Ishikawa (cell line): ENCODE data around the gene COPS7A.

ENCODE experiments used
- CREB1 ChIP-seq: IDR thresholded peaks from 2 replicates; pipeline ENCODE4 v1.6.1; 2012; ENCODE audit warnings: low read depth
- NFIC ChIP-seq: IDR thresholded peaks from 2 replicates; pipeline ENCODE4 v1.6.1; 2012
- RAD21 ChIP-seq: IDR thresholded peaks from 2 replicates; pipeline ENCODE4 v1.6.1; 2012; ENCODE audit warnings: low read depth
- TAF1 ChIP-seq: IDR thresholded peaks from 2 replicates; pipeline ENCODE4 v1.6.1; 2012; ENCODE audit warnings: low read depth, mild to moderate bottlenecking
- TCF12 ChIP-seq: IDR thresholded peaks from 2 replicates; pipeline ENCODE4 v1.6.1; 2012; ENCODE audit warnings: low read depth
- YY1 ChIP-seq: IDR thresholded peaks from 2 replicates; pipeline ENCODE4 v1.6.1; 2012; ENCODE audit warnings: low read depth
- ZBTB7A ChIP-seq: IDR thresholded peaks from 2 replicates; pipeline ENCODE4 v1.6.1; 2012; ENCODE audit warnings: low read depth
- TF ChIP-seq, protein P1 (sequence below): IDR thresholded peaks from 2 replicates; pipeline ENCODE4 v1.6.1; 2012; ENCODE audit warnings: low read depth, mild to moderate bottlenecking

GRCh38 chr12:6735448-6736191 lies 11.8 kb downstream of the COPS7A start:
- TF ChIP-seq RAD21 (peak; percentile 86), TCF12 (no peak), ZBTB7A (no peak), TAF1 (no peak), CREB1 (no peak), NFIC (0 out of 2 replicates have a peak, but pooled peaks have one; percentile 11), YY1 (no peak)
- TF ChIP-seq, protein P1, sequence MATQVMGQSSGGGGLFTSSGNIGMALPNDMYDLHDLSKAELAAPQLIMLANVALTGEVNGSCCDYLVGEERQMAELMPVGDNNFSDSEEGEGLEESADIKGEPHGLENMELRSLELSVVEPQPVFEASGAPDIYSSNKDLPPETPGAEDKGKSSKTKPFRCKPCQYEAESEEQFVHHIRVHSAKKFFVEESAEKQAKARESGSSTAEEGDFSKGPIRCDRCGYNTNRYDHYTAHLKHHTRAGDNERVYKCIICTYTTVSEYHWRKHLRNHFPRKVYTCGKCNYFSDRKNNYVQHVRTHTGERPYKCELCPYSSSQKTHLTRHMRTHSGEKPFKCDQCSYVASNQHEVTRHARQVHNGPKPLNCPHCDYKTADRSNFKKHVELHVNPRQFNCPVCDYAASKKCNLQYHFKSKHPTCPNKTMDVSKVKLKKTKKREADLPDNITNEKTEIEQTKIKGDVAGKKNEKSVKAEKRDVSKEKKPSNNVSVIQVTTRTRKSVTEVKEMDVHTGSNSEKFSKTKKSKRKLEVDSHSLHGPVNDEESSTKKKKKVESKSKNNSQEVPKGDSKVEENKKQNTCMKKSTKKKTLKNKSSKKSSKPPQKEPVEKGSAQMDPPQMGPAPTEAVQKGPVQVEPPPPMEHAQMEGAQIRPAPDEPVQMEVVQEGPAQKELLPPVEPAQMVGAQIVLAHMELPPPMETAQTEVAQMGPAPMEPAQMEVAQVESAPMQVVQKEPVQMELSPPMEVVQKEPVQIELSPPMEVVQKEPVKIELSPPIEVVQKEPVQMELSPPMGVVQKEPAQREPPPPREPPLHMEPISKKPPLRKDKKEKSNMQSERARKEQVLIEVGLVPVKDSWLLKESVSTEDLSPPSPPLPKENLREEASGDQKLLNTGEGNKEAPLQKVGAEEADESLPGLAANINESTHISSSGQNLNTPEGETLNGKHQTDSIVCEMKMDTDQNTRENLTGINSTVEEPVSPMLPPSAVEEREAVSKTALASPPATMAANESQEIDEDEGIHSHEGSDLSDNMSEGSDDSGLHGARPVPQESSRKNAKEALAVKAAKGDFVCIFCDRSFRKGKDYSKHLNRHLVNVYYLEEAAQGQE: no peak
